AG04449 (cell line): Measurements from ENCODE around the gene HIPK2.

Experiments
- CTCF ChIA-PET: fragments of 350-600 bp; formaldehyde crosslinking; extraction: SDS; loops from one replicate; lab custom pipeline; 2021; ENCODE audit warnings: antibody characterized with exemption; lab: Yijun Ruan, JAX
- POLR2A ChIA-PET: fragments of 400-600, 350-600 bp; formaldehyde crosslinking; extraction: SDS; loops from one replicate; lab custom pipeline; 2020; ENCODE audit warnings: antibody characterized with exemption, inconsistent platforms; lab: Yijun Ruan, JAX
- DNase-seq: peaks from one replicate; pipeline ENCODE4 v3.0.0-alpha.2; 2010; ENCODE audit warnings: low read depth, low spot score
- H3K4me3 ChIP-seq: 2 replicates; pipeline ENCODE4 v1.5.1; 2011; ENCODE audit warnings: low read depth, mild to moderate bottlenecking, control low read depth, low read length
- CTCF ChIP-seq: IDR thresholded peaks from one replicate; pipeline ENCODE4 v1.5.1; 2011; ENCODE audit warnings: mild to moderate bottlenecking, moderate library complexity, low read length, control low read depth, inconsistent platforms; ENCODE audit not compliant: insufficient read depth; ENCODE audit errors: missing control alignments

The HIPK2 gene

GRCh38 chr7:139768249-139768824 lies 9.5 kb downstream of the HIPK2 start:
- no peak overlapping the region for H3K4me3 ChIP-seq
- TF ChIP-seq CTCF: no peak
- CTCF ChIA-PET: interaction anchor here (0.9 to 1.6 kb wide), 3 partner anchors 9 to 149 kb away, joined by 3 to 4 read pairs (median 4); no protein-coding TSS in a partner anchor
- DNase-seq: no peak
- POLR2A ChIA-PET: interaction anchor here (0.6 kb wide), 1 partner anchor 15 kb away, joined by 3 read pairs; no protein-coding TSS in a partner anchor

- DNase-seq: no peak
- ChIA-PET CTCF (interaction anchor here (0.9 to 2.1 kb wide), 6 partner anchors 9 to 165 kb away, joined by 3 to 6 read pairs (median 4); no protein-coding TSS in a partner anchor), POLR2A (no interaction called here)
- H3K4me3 ChIP-seq: no peak overlapping the region
- no peak for TF ChIP-seq CTCF
Measured at GRCh38 chr7:139767561-139767982, 10.2 kb downstream of the HIPK2 start.

- no peak overlapping the region for H3K4me3 ChIP-seq
- TF ChIP-seq CTCF: no peak
- DNase-seq: no peak
- POLR2A ChIA-PET: no interaction called here
- CTCF ChIA-PET: interaction anchor here (1.3 kb wide), 1 partner anchor 14 kb away, joined by 4 read pairs; no protein-coding TSS in a partner anchor
Measured at GRCh38 chr7:139765143-139765542, 12.7 kb downstream of the HIPK2 start.

- POLR2A ChIA-PET: no interaction called here
- CTCF ChIA-PET: interaction anchor here (1.0 to 3.2 kb wide), 3 partner anchors 9 to 117 kb away, joined by 3 to 15 read pairs (median 4); no protein-coding TSS in a partner anchor
- TF ChIP-seq CTCF: no peak
- no peak overlapping the region for H3K4me3 ChIP-seq
- DNase-seq: no peak
Measured at GRCh38 chr7:139763330-139763729, 14.5 kb downstream of the HIPK2 start.

- CTCF ChIA-PET: interaction anchor here (1.0 to 3.2 kb wide), 3 partner anchors 8 to 116 kb away, joined by 3 to 15 read pairs (median 4); no protein-coding TSS in a partner anchor
- no peak overlapping the region for H3K4me3 ChIP-seq
Measured at GRCh38 chr7:139762886-139763285, 14.9 kb downstream of the HIPK2 start.

More at GRCh38 chr7:139762886-139763285, 14.9 kb downstream of the HIPK2 start:
- POLR2A ChIA-PET: no interaction called here
- no peak for DNase-seq
- no peak for TF ChIP-seq CTCF
